Right forelimb (tissue), 1 donor: ENCODE data around the gene MARK3.
"Not testable (repeated sequence)": the region's sequence is repeated elsewhere in the genome, so short reads cannot be mapped to it uniquely, and the experiment has no call there.

Source experiments
- DNase-seq: peaks from one replicate; pipeline ENCODE4 v3.0.0-alpha.2; 2018

MARK3 gene

GRCh38 chr14:103495854-103496253, 110.6 kb downstream of the MARK3 start:
- no peak for DNase-seq

GRCh38 chr14:103496776-103497175, 111.6 kb downstream of the MARK3 start:
- DNase-seq = no peak

GRCh38 chr14:103499709-103500108, 114.5 kb downstream of the MARK3 start:
- no peak for DNase-seq

GRCh38 chr14:103500148-103500990, 115.2 kb downstream of the MARK3 start:
- DNase-seq = peak; percentile 91

- no peak for DNase-seq
Measured at GRCh38 chr14:103501041-103501870, 116.0 kb downstream of the MARK3 start.

- DNase-seq = no peak
Measured at GRCh38 chr14:103501921-103502669, 116.9 kb downstream of the MARK3 start.

GRCh38 chr14:103502877-103503276, 117.7 kb downstream of the MARK3 start:
- no peak for DNase-seq

GRCh38 chr14:103503296-103503695, 118.1 kb downstream of the MARK3 start:
- DNase-seq = no peak

- no peak for DNase-seq
Measured at GRCh38 chr14:103504991-103505565, 119.9 kb downstream of the MARK3 start.

GRCh38 chr14:103507751-103508150, 122.5 kb downstream of the MARK3 start:
- no peak for DNase-seq

- DNase-seq = no peak
Measured at GRCh38 chr14:103508521-103509329, 123.5 kb downstream of the MARK3 start.

GRCh38 chr14:103509864-103510723, 124.9 kb downstream of the MARK3 start:
- DNase-seq = no peak

GRCh38 chr14:103510724-103511693, 125.8 kb downstream of the MARK3 start:
- no peak for DNase-seq

- DNase-seq = not testable (repeated sequence)
Measured at GRCh38 chr14:103512180-103512579, 127.0 kb downstream of the MARK3 start.

GRCh38 chr14:103512701-103513611, 127.7 kb downstream of the MARK3 start:
- no peak for DNase-seq

GRCh38 chr14:103514596-103515421, 129.6 kb downstream of the MARK3 start:
- DNase-seq = no peak

- no peak for DNase-seq
Measured at GRCh38 chr14:103516426-103517173, 131.4 kb downstream of the MARK3 start.
